OCI-LY3 (cell line): ENCODE data around the gene PTPRQ.

Experiments used
- H2AFZ ChIP-seq: fragments of 200-600, 300-600 bp; shearing (Covaris generic); 2 replicates; pipeline ENCODE4 v1.6.0; 2014; ENCODE audit warnings: antibody characterized with exemption, low read depth, low read length
- H3K27ac ChIP-seq: fragments of 200-600, 300-600 bp; sonication (generic); 2 replicates; pipeline ENCODE4 v1.5.1; 2014; ENCODE audit warnings: mild to moderate bottlenecking, low read length, moderate library complexity, mixed read lengths
- H3K27me3 ChIP-seq: fragments of 200-600, 300-600 bp; sonication (generic); 2 replicates; pipeline ENCODE4 v1.6.1; 2014; ENCODE audit warnings: low read depth, low read length, mixed read lengths
- H3K36me3 ChIP-seq: fragments of 200-600, 300-600 bp; sonication (generic); replicated peaks from 2 replicates; pipeline ENCODE3; 2014; ENCODE audit warnings: low read depth, low read length, mixed read lengths
- H3K4me1 ChIP-seq: fragments of 300-600, 200-600 bp; sonication (generic); 2 replicates; pipeline ENCODE4 v1.6.1; 2014; ENCODE audit warnings: low read length, mixed read lengths
- H3K4me2 ChIP-seq: fragments of 200-600, 300-600 bp; sonication (generic); 2 replicates; pipeline ENCODE4 v1.6.1; 2014; ENCODE audit warnings: low read length, mixed read lengths
- H3K4me3 ChIP-seq: fragments of 300-600, 200-600 bp; sonication (generic); 2 replicates; pipeline ENCODE4 v1.5.1; 2014; ENCODE audit warnings: antibody characterized with exemption, mild to moderate bottlenecking, low read length, moderate library complexity
- H3K79me2 ChIP-seq: fragments of 300-600, 200-600 bp; shearing (Covaris generic); 2 replicates; pipeline ENCODE4 v1.6.1; 2014; ENCODE audit warnings: mild to moderate bottlenecking, low read length, mixed read lengths
- H3K9ac ChIP-seq: fragments of 300-600, 200-600 bp; shearing (Covaris generic); 2 replicates; pipeline ENCODE4 v1.6.0; 2014; ENCODE audit warnings: mild to moderate bottlenecking, low read length, moderate library complexity
- H3K9me3 ChIP-seq: fragments of 200-600, 300-600 bp; shearing (Covaris generic); 2 replicates; pipeline ENCODE4 v1.6.1; 2014; ENCODE audit warnings: low read length, mixed read lengths; ENCODE audit not compliant: insufficient read depth
- H4K20me1 ChIP-seq: fragments of 200-600, 300-600 bp; sonication (generic); 2 replicates; pipeline ENCODE4 v1.6.1; 2016; ENCODE audit warnings: low read length, mixed read lengths; ENCODE audit not compliant: insufficient read depth
- EZH2phosphoT487 ChIP-seq: fragments of 200-600 bp; shearing (Covaris generic); IDR thresholded peaks from 2 replicates; pipeline ENCODE4 v1.6.1; 2018; ENCODE audit warnings: antibody characterized with exemption, mixed run types, low read depth
- TF ChIP-seq, protein P1 (sequence below): fragments of 200-600, 300-600 bp; sonication (generic); IDR thresholded peaks from 2 replicates; pipeline ENCODE4 v1.5.1; 2014; ENCODE audit warnings: antibody characterized with exemption, low read length, low read depth

The PTPRQ gene

DNA sequence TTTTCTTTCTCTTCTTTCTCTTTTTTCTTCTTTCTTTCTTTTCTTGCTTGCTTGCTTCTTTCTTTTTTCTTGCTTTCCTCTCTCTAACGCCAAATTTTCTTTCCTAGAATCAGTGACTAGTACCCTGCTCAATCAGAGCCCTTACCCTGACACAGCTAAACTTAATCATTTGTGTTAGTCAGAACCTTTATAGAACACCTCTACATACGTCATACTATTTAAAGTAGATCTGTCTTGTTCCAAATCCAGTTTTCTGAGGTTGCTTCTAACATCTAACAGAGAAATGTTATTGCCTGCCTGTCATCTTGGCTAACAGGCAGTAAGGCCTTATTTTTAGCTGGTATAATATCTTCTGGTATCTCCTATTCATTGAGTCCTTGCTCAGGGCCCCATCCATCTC is 197.9 kb downstream of the PTPRQ start:
- H3K27ac ChIP-seq = no peak overlapping the region
- H3K79me2 ChIP-seq = no peaks in the 10 kb centered on the region
- no peaks in the 10 kb centered on the region for H4K20me1 ChIP-seq
- H3K4me3 ChIP-seq = no peak overlapping the region
- no peak overlapping the region for H2AFZ ChIP-seq
- H3K36me3 ChIP-seq = no peaks in the 10 kb centered on the region
- H3K4me1 ChIP-seq = no peaks in the 10 kb centered on the region
- no peak for TF ChIP-seq EZH2phosphoT487
- TF ChIP-seq, protein P1, sequence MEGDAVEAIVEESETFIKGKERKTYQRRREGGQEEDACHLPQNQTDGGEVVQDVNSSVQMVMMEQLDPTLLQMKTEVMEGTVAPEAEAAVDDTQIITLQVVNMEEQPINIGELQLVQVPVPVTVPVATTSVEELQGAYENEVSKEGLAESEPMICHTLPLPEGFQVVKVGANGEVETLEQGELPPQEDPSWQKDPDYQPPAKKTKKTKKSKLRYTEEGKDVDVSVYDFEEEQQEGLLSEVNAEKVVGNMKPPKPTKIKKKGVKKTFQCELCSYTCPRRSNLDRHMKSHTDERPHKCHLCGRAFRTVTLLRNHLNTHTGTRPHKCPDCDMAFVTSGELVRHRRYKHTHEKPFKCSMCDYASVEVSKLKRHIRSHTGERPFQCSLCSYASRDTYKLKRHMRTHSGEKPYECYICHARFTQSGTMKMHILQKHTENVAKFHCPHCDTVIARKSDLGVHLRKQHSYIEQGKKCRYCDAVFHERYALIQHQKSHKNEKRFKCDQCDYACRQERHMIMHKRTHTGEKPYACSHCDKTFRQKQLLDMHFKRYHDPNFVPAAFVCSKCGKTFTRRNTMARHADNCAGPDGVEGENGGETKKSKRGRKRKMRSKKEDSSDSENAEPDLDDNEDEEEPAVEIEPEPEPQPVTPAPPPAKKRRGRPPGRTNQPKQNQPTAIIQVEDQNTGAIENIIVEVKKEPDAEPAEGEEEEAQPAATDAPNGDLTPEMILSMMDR = no peak
- no peak overlapping the region for H3K9ac ChIP-seq
- H3K27me3 ChIP-seq = no peaks in the 10 kb centered on the region
- no peaks in the 10 kb centered on the region for H3K9me3 ChIP-seq
- no peak overlapping the region for H3K4me2 ChIP-seq

DNA sequence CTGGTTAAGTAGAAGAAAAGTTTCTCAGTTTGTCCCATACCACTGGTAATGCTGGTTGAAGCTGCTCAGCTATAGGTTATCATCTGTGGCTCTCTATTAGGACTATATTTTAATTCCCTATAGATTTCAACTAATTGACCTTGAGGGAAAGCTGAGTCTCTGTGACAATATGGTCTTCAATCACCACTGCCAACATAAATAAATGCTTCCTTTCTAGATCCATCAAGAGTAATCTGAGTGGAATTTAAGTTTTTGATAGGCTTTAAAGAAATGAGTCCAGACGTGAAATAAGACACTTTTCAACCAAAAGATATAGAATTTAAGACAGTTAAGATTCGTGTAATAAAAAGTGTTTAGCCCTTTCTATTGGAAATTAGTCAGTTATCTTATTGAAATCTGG is 199.9 kb downstream of the PTPRQ start:
- H3K4me2 ChIP-seq = no peak overlapping the region
- TF ChIP-seq, protein P1 = no peak
- no peak for TF ChIP-seq EZH2phosphoT487
- H3K9me3 ChIP-seq = no peaks in the 10 kb centered on the region
- H3K4me3 ChIP-seq = no peak overlapping the region
- H3K27me3 ChIP-seq = no peaks in the 10 kb centered on the region
- H3K36me3 ChIP-seq = no peaks in the 10 kb centered on the region
- no peak overlapping the region for H3K27ac ChIP-seq
- no peaks in the 10 kb centered on the region for H3K79me2 ChIP-seq
- no peaks in the 10 kb centered on the region for H3K4me1 ChIP-seq
- no peaks in the 10 kb centered on the region for H4K20me1 ChIP-seq
- no peak overlapping the region for H2AFZ ChIP-seq
- H3K9ac ChIP-seq = no peak overlapping the region

DNA sequence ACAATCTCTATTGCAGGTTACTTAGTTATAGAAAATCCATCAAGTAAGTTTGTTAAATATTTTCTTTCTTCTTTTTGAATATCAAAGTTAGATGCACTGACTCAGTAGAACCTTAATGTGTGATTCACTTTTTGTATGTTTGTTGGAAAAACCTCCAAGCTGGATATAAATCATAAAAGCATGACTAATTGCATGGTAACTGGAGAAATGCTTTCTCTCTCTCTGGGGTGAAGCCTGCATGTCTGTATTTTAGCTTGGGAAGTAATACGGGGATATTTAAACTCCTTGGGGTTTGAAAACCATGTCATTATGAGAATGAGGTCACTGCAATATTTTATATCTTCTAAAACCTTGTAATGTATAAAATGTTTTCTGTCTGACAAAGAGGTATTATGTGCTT is 204.8 kb downstream of the PTPRQ start:
- H3K36me3 ChIP-seq = no peaks in the 10 kb centered on the region
- no peaks in the 10 kb centered on the region for H3K4me1 ChIP-seq
- H3K4me3 ChIP-seq = no peak overlapping the region
- no peak for TF ChIP-seq EZH2phosphoT487
- TF ChIP-seq, protein P1 = no peak
- no peak overlapping the region for H2AFZ ChIP-seq
- no peak overlapping the region for H3K4me2 ChIP-seq
- no peaks in the 10 kb centered on the region for H3K9me3 ChIP-seq
- no peaks in the 10 kb centered on the region for H4K20me1 ChIP-seq
- no peaks in the 10 kb centered on the region for H3K27me3 ChIP-seq
- no peak overlapping the region for H3K9ac ChIP-seq
- H3K79me2 ChIP-seq = no peaks in the 10 kb centered on the region
- H3K27ac ChIP-seq = no peak overlapping the region

DNA sequence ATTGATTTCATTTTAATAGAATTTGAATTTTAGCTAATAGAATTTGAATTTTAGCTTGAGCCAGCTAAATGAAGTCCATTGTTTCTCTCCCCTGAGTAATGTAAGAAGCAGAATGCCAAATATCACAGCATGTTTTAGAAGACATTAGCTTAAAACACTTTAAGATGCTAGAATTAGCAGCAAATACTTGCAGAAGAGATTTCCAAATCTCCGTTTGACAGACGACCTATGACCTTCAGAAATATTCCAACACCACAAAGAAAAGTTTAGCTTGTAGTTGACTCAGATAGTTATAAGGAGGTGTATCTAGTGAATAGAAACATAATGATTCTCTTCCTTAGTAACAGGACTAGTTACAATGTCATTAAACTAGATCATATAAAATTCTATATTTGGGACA is 211.7 kb downstream of the PTPRQ start:
- H3K4me2 ChIP-seq = no peak overlapping the region
- H2AFZ ChIP-seq = no peak overlapping the region
- no peaks in the 10 kb centered on the region for H3K9me3 ChIP-seq
- TF ChIP-seq, protein P1 = no peak
- TF ChIP-seq EZH2phosphoT487 = no peak
- no peaks in the 10 kb centered on the region for H3K4me1 ChIP-seq
- no peak overlapping the region for H3K9ac ChIP-seq
- no peaks in the 10 kb centered on the region for H3K36me3 ChIP-seq
- no peaks in the 10 kb centered on the region for H3K79me2 ChIP-seq
- no peak overlapping the region for H3K27ac ChIP-seq
- H4K20me1 ChIP-seq = no peaks in the 10 kb centered on the region
- H3K4me3 ChIP-seq = no peak overlapping the region
- no peaks in the 10 kb centered on the region for H3K27me3 ChIP-seq
